Breast epithelium (tissue), 3 donors: ENCODE results near the gene RAMP2.

ENCODE experiments used
- POLR2A ChIP-seq: fragments of 450-650 bp; IDR thresholded peaks from one replicate; pipeline ENCODE4 v1.6.1; 2016; ENCODE audit warnings: antibody characterized with exemption, mild to moderate bottlenecking, moderate library complexity
- POLR2AphosphoS5 ChIP-seq, 3 donors: sonication (generic); formaldehyde crosslinking; IDR thresholded peaks; one replicate each; pipeline ENCODE4 v1.6.1; 2017; ENCODE audit warnings: antibody characterized with exemption in 3 of 3
- TF ChIP-seq, protein P1 (sequence below), 3 donors: fragments of 450-650 bp; IDR thresholded peaks; one replicate each; pipeline ENCODE4 v1.5.1; 2016 to 2017; ENCODE audit warnings: antibody characterized with exemption in 3 of 3, mild to moderate bottlenecking in 3 of 3, moderate library complexity in 3 of 3

DNA sequence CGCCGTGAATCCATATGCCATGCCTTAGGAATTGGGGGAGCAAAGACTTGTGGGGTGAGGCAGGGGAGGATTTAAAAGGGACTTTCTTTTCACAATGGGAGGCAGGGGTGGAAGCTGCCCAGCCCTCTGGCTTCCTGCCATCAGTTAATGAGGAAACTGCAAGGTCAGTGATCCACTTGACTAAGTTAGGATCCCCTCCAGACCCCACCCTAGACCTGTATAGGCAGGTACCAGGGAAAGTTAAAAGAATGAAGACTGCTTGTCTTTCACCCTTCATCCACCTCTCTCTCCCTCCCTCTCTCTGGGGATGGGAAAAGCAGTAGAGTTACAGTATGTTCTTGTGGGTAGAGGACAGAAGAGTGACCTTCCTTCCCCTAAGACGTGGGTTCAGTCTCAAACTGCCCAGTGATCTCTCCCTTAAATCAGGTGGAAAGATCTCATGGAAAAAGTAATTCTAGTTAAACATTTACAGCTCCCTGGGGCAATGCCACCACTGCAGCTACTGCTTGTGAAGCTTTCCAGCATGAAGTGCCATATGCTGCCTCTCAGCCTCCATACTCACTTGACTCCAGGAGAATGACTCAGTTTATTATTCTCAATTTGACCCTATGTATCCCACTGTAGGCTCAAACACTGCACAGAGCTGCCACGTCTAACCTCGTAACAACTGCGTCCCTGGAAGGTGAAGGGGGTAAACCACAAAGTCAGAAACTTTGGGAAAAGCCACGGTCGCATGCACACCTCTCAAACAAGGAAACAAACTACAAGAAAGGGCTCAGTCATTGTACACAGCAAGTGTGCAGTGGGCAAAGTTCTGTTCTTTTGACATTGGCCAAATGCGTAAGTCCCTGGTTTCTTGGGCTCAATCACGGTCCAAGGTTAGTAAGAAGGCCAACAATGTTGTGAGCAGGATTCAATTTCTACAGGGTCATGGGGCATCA is 36.3 kb downstream of the RAMP2 start:
- TF ChIP-seq, protein P1, sequence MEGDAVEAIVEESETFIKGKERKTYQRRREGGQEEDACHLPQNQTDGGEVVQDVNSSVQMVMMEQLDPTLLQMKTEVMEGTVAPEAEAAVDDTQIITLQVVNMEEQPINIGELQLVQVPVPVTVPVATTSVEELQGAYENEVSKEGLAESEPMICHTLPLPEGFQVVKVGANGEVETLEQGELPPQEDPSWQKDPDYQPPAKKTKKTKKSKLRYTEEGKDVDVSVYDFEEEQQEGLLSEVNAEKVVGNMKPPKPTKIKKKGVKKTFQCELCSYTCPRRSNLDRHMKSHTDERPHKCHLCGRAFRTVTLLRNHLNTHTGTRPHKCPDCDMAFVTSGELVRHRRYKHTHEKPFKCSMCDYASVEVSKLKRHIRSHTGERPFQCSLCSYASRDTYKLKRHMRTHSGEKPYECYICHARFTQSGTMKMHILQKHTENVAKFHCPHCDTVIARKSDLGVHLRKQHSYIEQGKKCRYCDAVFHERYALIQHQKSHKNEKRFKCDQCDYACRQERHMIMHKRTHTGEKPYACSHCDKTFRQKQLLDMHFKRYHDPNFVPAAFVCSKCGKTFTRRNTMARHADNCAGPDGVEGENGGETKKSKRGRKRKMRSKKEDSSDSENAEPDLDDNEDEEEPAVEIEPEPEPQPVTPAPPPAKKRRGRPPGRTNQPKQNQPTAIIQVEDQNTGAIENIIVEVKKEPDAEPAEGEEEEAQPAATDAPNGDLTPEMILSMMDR (IDR thresholded peaks at IDR 0.05): no peak
- TF ChIP-seq POLR2A: no peak
- TF ChIP-seq POLR2AphosphoS5 (IDR thresholded peaks at IDR 0.05): no peak
